HEK293 (cell line): ENCODE data around the gene ACP1.

Experiments
- CTCF ChIA-PET: fragments of 350-600 bp; formaldehyde crosslinking; extraction: SDS; loops from one replicate; lab custom pipeline; 2021; ENCODE audit warnings: antibody characterized with exemption; lab: Yijun Ruan, JAX
- POLR2A ChIA-PET: fragments of 300-600 bp; formaldehyde crosslinking; extraction: SDS; loops from one replicate; lab custom pipeline; 2020; ENCODE audit warnings: antibody characterized with exemption, inconsistent platforms; lab: Yijun Ruan, JAX
- H3K27ac ChIP-seq: fragments of 200-500 bp; sonication (Bioruptor generic); 2 replicates; pipeline ENCODE4 v1.5.1; 2014; ENCODE audit warnings: low read depth, low read length, control low read depth, inconsistent platforms; ENCODE audit errors: extremely low read depth
- H3K36me3 ChIP-seq, 2 experiments: fragments of 200-500 bp in 1 of 2; sonication (Bioruptor generic) in 1 of 2; 1 replicate in 1 of 2; 2 replicates in 1 of 2; pipeline ENCODE4 v1.5.1; 2014 to 2017; ENCODE audit warnings: inconsistent platforms in 2 of 2, low read length in 2 of 2; ENCODE audit not compliant: control insufficient read depth in 2 of 2, insufficient read depth in 1 of 2
- H3K4me1 ChIP-seq: fragments of 200-500 bp; sonication (Bioruptor generic); 2 replicates; pipeline ENCODE4 v1.5.1; 2014; ENCODE audit warnings: mild to moderate bottlenecking, low read length, inconsistent platforms; ENCODE audit not compliant: control insufficient read depth, insufficient read depth
- H3K4me3 ChIP-seq: 2 replicates; pipeline ENCODE4 v1.5.1; 2011; ENCODE audit warnings: low read depth, mild to moderate bottlenecking, control low read depth, low read length, moderate library complexity
- H3K9me3 ChIP-seq: fragments of 200-500 bp; sonication (Bioruptor generic); 2 replicates; pipeline ENCODE4 v1.5.1; 2014; ENCODE audit warnings: low read depth, low read length, inconsistent platforms; ENCODE audit not compliant: control insufficient read depth, insufficient read depth
- REST ChIP-seq: fragments of 450-650 bp; formaldehyde crosslinking; IDR thresholded peaks from 2 replicates; pipeline ENCODE4 v1.5.1; 2016; ENCODE audit warnings: missing biosample characterization, missing genetic modification characterization
- TCF7L2 ChIP-seq: IDR thresholded peaks from 2 replicates; pipeline ENCODE4 v1.6.1; 2011; ENCODE audit warnings: low read depth, mild to moderate bottlenecking, inconsistent platforms, low read length, moderate library complexity, borderline replicate concordance
- ZBTB1 ChIP-seq: fragments of 450-650 bp; formaldehyde crosslinking; IDR thresholded peaks from 2 replicates; pipeline ENCODE4 v1.5.1; 2016; ENCODE audit warnings: missing biosample characterization, missing genetic modification characterization
- ZBTB8A ChIP-seq: fragments of 450-650 bp; formaldehyde crosslinking; IDR thresholded peaks from 2 replicates; pipeline ENCODE4 v1.5.1; 2016; ENCODE audit warnings: missing biosample characterization, missing genetic modification characterization
- ZNF10 ChIP-seq: fragments of 450-650 bp; formaldehyde crosslinking; IDR thresholded peaks from 2 replicates; pipeline ENCODE4 v1.5.1; 2017; ENCODE audit warnings: missing biosample characterization, missing genetic modification characterization
- ZNF114 ChIP-seq: fragments of 450-650 bp; formaldehyde crosslinking; IDR thresholded peaks from 2 replicates; pipeline ENCODE4 v1.5.0; 2017; ENCODE audit warnings: missing biosample characterization, missing genetic modification characterization
- ZNF248 ChIP-seq: fragments of 450-650 bp; formaldehyde crosslinking; IDR thresholded peaks from 2 replicates; pipeline ENCODE4 v1.5.1; 2017; ENCODE audit warnings: missing biosample characterization, missing genetic modification characterization
- ZNF324 ChIP-seq: fragments of 450-650 bp; formaldehyde crosslinking; IDR thresholded peaks from 2 replicates; pipeline ENCODE4 v1.5.1; 2016; ENCODE audit warnings: missing biosample characterization, missing genetic modification characterization
- ZNF473 ChIP-seq: fragments of 450-650 bp; formaldehyde crosslinking; IDR thresholded peaks from 2 replicates; pipeline ENCODE4 v1.5.1; 2017; ENCODE audit warnings: missing biosample characterization, missing genetic modification characterization
- ZNF518A ChIP-seq: fragments of 450-650 bp; formaldehyde crosslinking; conservative IDR thresholded peaks from 2 replicates; pipeline ENCODE4 v1.5.1; 2016; ENCODE audit warnings: low read depth, missing biosample characterization, missing genetic modification characterization
- ZNF791 ChIP-seq: fragments of 450-650 bp; formaldehyde crosslinking; IDR thresholded peaks from 2 replicates; pipeline ENCODE4 v1.5.1; 2016; ENCODE audit warnings: missing biosample characterization, missing genetic modification characterization
- ZNF843 ChIP-seq: fragments of 450-650 bp; formaldehyde crosslinking; IDR thresholded peaks from 2 replicates; pipeline ENCODE4 v1.5.1; 2016; ENCODE audit warnings: missing biosample characterization, missing genetic modification characterization

ACP1 gene

DNA sequence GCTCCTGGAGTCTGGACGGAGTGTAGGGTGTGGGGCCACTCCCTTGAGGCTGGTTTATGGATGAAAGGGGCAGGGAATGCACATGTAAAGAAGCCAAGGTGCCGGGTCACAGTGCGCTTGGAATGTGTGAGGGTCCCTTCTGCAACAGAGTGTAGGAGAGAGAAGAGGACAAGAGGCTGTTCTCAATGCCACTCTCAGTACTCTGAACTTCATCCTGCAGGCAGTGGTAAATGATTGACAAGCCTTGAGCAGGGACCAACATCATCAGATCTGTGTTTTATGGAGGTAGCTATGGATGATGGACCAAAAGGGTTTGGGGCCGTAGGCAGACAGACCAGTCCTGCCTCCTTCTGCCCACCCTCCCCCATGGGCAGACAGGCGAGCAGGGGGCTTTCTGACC is 30.3 kb downstream of the ACP1 start:
- TF ChIP-seq ZBTB1 (tag by site-specific recombination) (no peak), ZNF324 (tag by site-specific recombination) (no peak), ZBTB8A (tag by site-specific recombination) (no peak), ZNF843 (no peak), ZNF10 (tag by site-specific recombination) (no peak), ZNF473 (tag by site-specific recombination) (no peak), TCF7L2 (no peak), ZNF114 (tag by site-specific recombination) (no peak), ZNF791 (no peak), ZNF248 (tag by site-specific recombination) (no peak)
- TF ChIP-seq, all 188 proteins: peak for 0
- no peaks in the 10 kb centered on the region for H3K9me3 ChIP-seq
- H3K4me3 ChIP-seq: no peak overlapping the region
- no peaks in the 10 kb centered on the region for H3K4me1 ChIP-seq
- no peaks in the 10 kb centered on the region for H3K36me3 ChIP-seq
- CTCF ChIA-PET: no interaction called here
- no peak overlapping the region for H3K27ac ChIP-seq
- POLR2A ChIA-PET: no interaction called here

DNA sequence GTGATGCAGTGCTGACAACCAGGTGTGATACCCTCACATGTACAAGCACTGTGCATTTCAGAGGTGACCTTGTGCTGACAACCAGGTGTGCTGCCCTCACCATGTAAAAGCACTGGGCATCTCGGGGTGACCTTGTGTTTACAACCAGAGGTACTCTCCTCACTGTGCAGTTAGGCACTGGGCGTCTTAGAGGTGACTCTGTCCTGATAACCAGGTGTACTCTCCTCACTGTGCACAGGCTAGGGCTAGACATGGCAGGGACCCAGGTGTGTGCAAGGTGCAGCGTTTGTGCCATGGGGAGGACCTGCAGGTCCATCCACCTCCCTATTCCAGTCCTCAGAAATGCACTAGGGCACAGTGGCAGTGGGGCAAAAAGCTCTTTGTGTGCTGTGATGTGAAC is 31.6 kb downstream of the ACP1 start:
- CTCF ChIA-PET: interaction anchor here (0.6 to 1.1 kb wide), 2 partner anchors 50 to 1602 kb away, joined by 3 to 5 read pairs; no protein-coding TSS in a partner anchor
- POLR2A ChIA-PET: no interaction called here
- H3K4me1 ChIP-seq: no peaks in the 10 kb centered on the region

More for the DNA sequence above, 31.6 kb downstream of the ACP1 start:
- H3K9me3 ChIP-seq: no peaks in the 10 kb centered on the region
- no peaks in the 10 kb centered on the region for H3K36me3 ChIP-seq
- H3K4me3 ChIP-seq: no peak overlapping the region
- no peak for TF ChIP-seq ZNF518A (tag by site-specific recombination)
- TF ChIP-seq REST: no peak
- TF ChIP-seq, all 188 proteins: peak for 0
- no peak overlapping the region for H3K27ac ChIP-seq
